Vagina (tissue), 2 donors: ENCODE measurements around the gene BLM.

Experiments used
- POLR2A ChIP-seq, 2 donors: fragments of 450-650 bp; IDR thresholded peaks; one replicate each; pipeline ENCODE4 v1.6.1; 2017; ENCODE audit warnings: antibody characterized with exemption in 2 of 2, mild to moderate bottlenecking in 2 of 2, moderate library complexity in 2 of 2
- POLR2AphosphoS5 ChIP-seq, 2 donors: sonication (generic); formaldehyde crosslinking; IDR thresholded peaks; one replicate each; pipeline ENCODE4 v1.9.0; 2017; ENCODE audit warnings: antibody characterized with exemption in 2 of 2, mild to moderate bottlenecking in 2 of 2, low read depth in 1 of 2; ENCODE audit not compliant: insufficient read depth in 1 of 2
- TF ChIP-seq, protein P1 (sequence below), 3 experiments: fragments of 450-650 bp in 2 of 3; fragments of 200-600 bp in 1 of 3; sonication (generic) in 1 of 3; IDR thresholded peaks; one replicate each; pipeline ENCODE4 v1.5.1; 2017 to 2019; ENCODE audit warnings: antibody characterized with exemption in 3 of 3, mild to moderate bottlenecking in 2 of 3, moderate library complexity in 2 of 3

DNA sequence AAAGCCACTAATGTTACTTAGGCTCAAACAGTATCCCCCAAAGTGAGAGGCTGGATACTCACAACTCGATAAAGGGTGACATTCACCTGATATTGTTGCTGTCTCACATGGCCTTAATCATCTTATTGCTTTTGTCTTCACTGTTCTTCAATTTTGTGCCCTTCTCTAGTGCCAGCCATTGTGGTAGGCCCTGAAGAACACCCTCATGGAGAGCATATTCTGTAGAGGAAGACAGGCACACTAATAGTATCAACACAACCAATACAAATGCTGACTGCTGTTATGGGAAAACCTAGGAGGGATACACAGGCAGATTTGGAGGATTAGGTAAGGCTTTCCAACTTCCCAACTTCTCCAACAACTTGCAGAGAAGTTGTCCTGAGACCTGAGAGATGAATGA is 4.1 kb upstream of the BLM start:
- TF ChIP-seq, protein P1, sequence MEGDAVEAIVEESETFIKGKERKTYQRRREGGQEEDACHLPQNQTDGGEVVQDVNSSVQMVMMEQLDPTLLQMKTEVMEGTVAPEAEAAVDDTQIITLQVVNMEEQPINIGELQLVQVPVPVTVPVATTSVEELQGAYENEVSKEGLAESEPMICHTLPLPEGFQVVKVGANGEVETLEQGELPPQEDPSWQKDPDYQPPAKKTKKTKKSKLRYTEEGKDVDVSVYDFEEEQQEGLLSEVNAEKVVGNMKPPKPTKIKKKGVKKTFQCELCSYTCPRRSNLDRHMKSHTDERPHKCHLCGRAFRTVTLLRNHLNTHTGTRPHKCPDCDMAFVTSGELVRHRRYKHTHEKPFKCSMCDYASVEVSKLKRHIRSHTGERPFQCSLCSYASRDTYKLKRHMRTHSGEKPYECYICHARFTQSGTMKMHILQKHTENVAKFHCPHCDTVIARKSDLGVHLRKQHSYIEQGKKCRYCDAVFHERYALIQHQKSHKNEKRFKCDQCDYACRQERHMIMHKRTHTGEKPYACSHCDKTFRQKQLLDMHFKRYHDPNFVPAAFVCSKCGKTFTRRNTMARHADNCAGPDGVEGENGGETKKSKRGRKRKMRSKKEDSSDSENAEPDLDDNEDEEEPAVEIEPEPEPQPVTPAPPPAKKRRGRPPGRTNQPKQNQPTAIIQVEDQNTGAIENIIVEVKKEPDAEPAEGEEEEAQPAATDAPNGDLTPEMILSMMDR (IDR thresholded peaks at IDR 0.05): no peak
- TF ChIP-seq POLR2A (IDR thresholded peaks at IDR 0.05) (no peak), POLR2AphosphoS5 (IDR thresholded peaks at IDR 0.05; ENCODE audit: insufficient read depth in 1 of 2, low read depth in 1 of 2) (no peak)
